Mucosa of descending colon (tissue), 3 donors: ENCODE data around the gene PSPN. TPM values are rescaled to one million over a fixed set of nuclear protein-coding genes. Genes with fewer than 3 reads are reported as not detected.

Experiments used
- ATAC-seq: fragments of 200-7000 bp; cut with Tn5 transposase; one replicate; pipeline ENCODE4 v1.9.1; 2020; ENCODE audit warnings: mild to moderate bottlenecking, moderate library complexity
- DNase-seq, 3 donors: peaks; one replicate each; pipeline ENCODE4 v3.0.0-alpha.2; 2020
- H3K36me3 ChIP-seq: fragments of 200-600 bp; one replicate; pipeline ENCODE4 v1.8.0; 2021; ENCODE audit warnings: low read depth, mild to moderate bottlenecking
- H3K4me1 ChIP-seq: fragments of 200-600 bp; one replicate; pipeline ENCODE4 v1.8.0; 2021; ENCODE audit warnings: low read depth, mild to moderate bottlenecking
- H3K4me3 ChIP-seq: fragments of 200-600 bp; one replicate; pipeline ENCODE4 v1.8.0; 2021; ENCODE audit warnings: mild to moderate bottlenecking
- H3K9me3 ChIP-seq: fragments of 200-600 bp; one replicate; pipeline ENCODE4 v1.8.0; 2021; ENCODE audit warnings: mild to moderate bottlenecking
- CTCF ChIP-seq: fragments of 200-600 bp; IDR thresholded peaks from one replicate; pipeline ENCODE4 v1.8.0; 2022; ENCODE audit warnings: antibody characterized with exemption, mild to moderate bottlenecking
- intact Hi-C, 2 donors: fragments of 100-400 bp; cut with DNase I in 1 of 2; cut with micrococcal nuclease in 1 of 2; formaldehyde crosslinking; loops; one replicate each; pipeline versions ENCODE4 v1.11.0 to v1.11.1; 2022; cut with DNase I, micrococcal nuclease
- microRNA-seq: library from miRNA; unstranded; fragments of <30 nt; microRNA quantifications from one replicate; pipeline ENCODE4, GENCODE V29; 2019
- total RNA-seq, 3 donors: library from RNA; stranded (reverse); fragmentation: NEBNext Ultra II Directional in 2 of 3; extraction: Animal tissue kit (Norgen Biotek cat#: 25700) in 2 of 3; gene quantifications; one replicate each; pipeline versions ENCODE4 v1.2.1 to v1.2.4, GENCODE V29; 2021 to 2023
- donor health status: DM: no; HTN: no; CAD: no; lungs with moderate emphysema.
- donor health status: DM: no; HTN: no; CAD: no.
- donor health status: DM: no; HTN: yes; CAD: no.

PSPN gene
- total RNA-seq, 3 donors from 2014 or later: 2.0 to 2.8 (median 2.5) TPM

DNA sequence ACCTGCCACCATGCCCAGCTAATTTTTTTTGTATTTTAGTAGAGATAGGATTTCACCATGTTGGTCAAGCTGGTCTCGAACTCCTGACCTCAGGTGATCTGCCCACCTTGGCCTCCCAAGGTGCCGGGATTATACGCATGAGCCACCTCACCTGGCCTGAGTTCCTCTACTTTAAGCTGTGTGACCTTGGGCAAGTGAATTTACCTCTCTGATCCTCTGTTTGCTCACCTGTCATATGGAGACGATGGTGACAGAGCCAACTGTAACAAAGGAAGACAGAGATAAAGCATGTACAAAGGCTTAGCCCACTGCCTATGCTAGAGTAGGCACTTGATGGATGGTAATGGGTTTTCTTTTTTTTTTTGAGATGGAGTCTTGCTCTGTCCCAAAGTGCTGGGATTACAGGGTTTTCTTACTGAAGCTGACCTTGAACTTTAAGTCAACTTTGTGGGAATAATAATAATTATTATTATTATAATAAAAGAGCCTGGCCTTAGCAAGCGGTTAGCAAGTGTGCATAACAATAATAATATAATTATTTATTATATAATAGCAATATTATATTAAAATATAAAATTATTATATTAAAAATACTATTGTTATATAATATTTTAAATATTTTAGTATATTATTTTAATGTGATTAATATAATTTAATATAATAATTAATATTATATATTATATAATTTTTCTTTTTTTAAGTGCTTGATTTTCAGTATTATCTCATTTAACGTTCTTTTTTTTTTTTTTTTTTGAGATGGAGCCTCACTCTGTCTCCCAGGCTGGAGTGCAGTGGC lies 41.0 kb downstream of the PSPN start:
- H3K4me3 ChIP-seq: no peak overlapping the region
- DNase-seq (no peak), ATAC-seq (no peak)
- intact Hi-C loops: no loop called here
- H3K9me3 ChIP-seq: no peaks in the 10 kb centered on the region
- no peak for TF ChIP-seq CTCF
- H3K4me1 ChIP-seq: no peaks in the 10 kb centered on the region
- H3K36me3 ChIP-seq: no peaks in the 10 kb centered on the region

GRCh38 chr19:6333439-6333838 lies 42.3 kb downstream of the PSPN start, which contains the start of gene ACER1:
Gene ACER1 (minus strand): TSS chr19:6333612. CDS start chr19:6333551, 61 bp downstream.
- DNase-seq (no peak), ATAC-seq (no peak)
- TF ChIP-seq CTCF: no peak
- intact Hi-C loops: no loop called here
- Histone ChIP-seq H3K4me3 (no peak within 1 kb of the TSS), H3K9me3 (no peaks in the 10 kb centered on the region), H3K4me1 (no peaks in the 10 kb centered on the region), H3K36me3 (no peaks in the 10 kb centered on the region)

- Histone ChIP-seq H3K36me3 (no peaks in the 10 kb centered on the region), H3K4me3 (no peak overlapping the region), H3K9me3 (no peaks in the 10 kb centered on the region), H3K4me1 (no peaks in the 10 kb centered on the region)
- DNase-seq: no peak
- no peak for TF ChIP-seq CTCF
- no peak for ATAC-seq
- intact Hi-C loops: no loop called here
Observed at GRCh38 chr19:6326815-6327214, 48.9 kb downstream of the PSPN start.

DNA sequence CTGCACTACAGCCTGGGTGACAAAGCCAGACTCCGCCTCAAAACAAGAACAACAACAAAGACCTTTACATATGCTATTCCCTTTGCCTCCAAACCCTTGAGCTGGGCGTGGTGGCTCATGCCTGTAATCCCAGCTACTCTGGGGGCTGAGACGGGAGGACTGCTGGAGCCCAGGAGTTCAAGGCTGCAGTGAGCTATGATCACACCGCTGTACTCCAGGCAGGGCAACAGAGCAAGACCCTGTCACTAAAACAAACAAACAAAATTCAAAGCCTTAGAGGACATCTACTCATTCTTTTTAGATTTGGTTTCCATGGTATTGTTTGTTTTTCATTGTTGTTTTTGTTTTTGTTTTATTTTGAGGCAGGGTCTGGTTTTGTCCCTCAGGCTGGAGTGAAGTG lies 50.1 kb downstream of the PSPN start:
- TF ChIP-seq CTCF: no peak
- intact Hi-C loops: no loop called here
- Histone ChIP-seq H3K4me1 (no peaks in the 10 kb centered on the region), H3K4me3 (no peak overlapping the region), H3K36me3 (no peaks in the 10 kb centered on the region), H3K9me3 (no peaks in the 10 kb centered on the region)
- DNase-seq: no peak
- no peak for ATAC-seq

Small RNA genes lying within 50 kb of the gene (microRNA-seq; reads per million reads assigned to microRNA genes)
- gene MIR3940: 7.7 reads per million, percentile 30 among the genes with 10 or more reads in this experiment
- gene MIR6790: not detected
- not detected for gene MIR6885

Other genes starting within 250 kb of the PSPN start
- gene ACSBG2, start 240.3 kb downstream of the PSPN start, total RNA-seq: not detected
- 10 to 100 TPM; 32.5 to 75.3 (median 33.7) TPM for gene MLLT1, start 96.0 kb downstream of the PSPN start, total RNA-seq
- gene ACER1, start 42.3 kb downstream of the PSPN start, total RNA-seq: not detected
- 10 to 100 TPM; 54.9 to 67.2 (median 61.1) TPM for gene CLPP, start 14.4 kb downstream of the PSPN start, total RNA-seq
- 100 to 1,000 TPM in 2 of 3 donors, 10 to 100 TPM in 1; 87.5 to 173 (median 110) TPM for gene ALKBH7, start 3.1 kb downstream of the PSPN start, total RNA-seq
- gene GTF2F1, start 17.2 kb upstream of the PSPN start, total RNA-seq: 10 to 100 TPM; 51.1 to 63.1 (median 59.1) TPM
- gene KHSRP, start 48.9 kb upstream of the PSPN start, total RNA-seq: 100 to 1,000 TPM; 187 to 241 (median 236) TPM
- 1 to 10 TPM in 1 of 3 donors, under 1 TPM in 2; 0.32 to 1.4 (median 0.43) TPM for gene SLC25A41, start 57.8 kb upstream of the PSPN start, total RNA-seq
- 100 to 1,000 TPM; 106 to 181 (median 116) TPM for gene SLC25A23, start 83.9 kb upstream of the PSPN start, total RNA-seq
- 100 to 1,000 TPM in 1 of 3 donors, 10 to 100 TPM in 2; 49.9 to 139 (median 86.0) TPM for gene CRB3, start 88.3 kb upstream of the PSPN start, total RNA-seq
- gene DENND1C, start 105.9 kb upstream of the PSPN start, total RNA-seq: 1 to 10 TPM; 3.8 to 4.7 (median 4.1) TPM
- gene TUBB4A, start 126.4 kb upstream of the PSPN start, total RNA-seq: 10 to 100 TPM in 1 of 3 donors, under 1 TPM in 2; 0.26 to 14.6 (median 0.82) TPM
- gene TNFSF9, start 155.1 kb upstream of the PSPN start, total RNA-seq: 1 to 10 TPM in 2 of 3 donors, under 1 TPM in 1; 0.58 to 1.2 (median 1.0) TPM
- gene CD70, start 215.2 kb upstream of the PSPN start, total RNA-seq: 1 to 10 TPM in 1 of 3 donors, not detected in 2; 1.0 TPM